NCI-H82 treated with DMSO at 0.1 percent for 48 hours (cell line): ENCODE data around the gene B4GALT7.
A peak's percentile ranks its signal among the peaks of the same experiment; 100 is the strongest.

Source experiments
- DNase-seq: peaks from one replicate; lab custom pipeline; 2025; ENCODE audit not compliant: unreplicated experiment; lab: John Stamatoyannopoulos, UW

B4GALT7 gene

GRCh38 chr5:177593511-177593910 is 6.4 kb upstream of the B4GALT7 start:
- no peak for DNase-seq

- no peak for DNase-seq
Measured at GRCh38 chr5:177594071-177594470, 5.9 kb upstream of the B4GALT7 start.

- DNase-seq: no peak
Measured at GRCh38 chr5:177595026-177595585, 4.8 kb upstream of the B4GALT7 start.

- no peak for DNase-seq
Measured at GRCh38 chr5:177595991-177596774, 3.7 kb upstream of the B4GALT7 start.

GRCh38 chr5:177596775-177597238 is 3.1 kb upstream of the B4GALT7 start:
- no peak for DNase-seq

- DNase-seq: no peak
Measured at GRCh38 chr5:177598477-177598876, 1.5 kb upstream of the B4GALT7 start.

GRCh38 chr5:177600508-177601018 is 631 bp downstream of the B4GALT7 start:
- DNase-seq: no peak

- DNase-seq: no peak
Measured at GRCh38 chr5:177601126-177601525, 1.2 kb downstream of the B4GALT7 start.

- DNase-seq: no peak
Measured at GRCh38 chr5:177601577-177602457, 1.9 kb downstream of the B4GALT7 start.

GRCh38 chr5:177602458-177602830 is 2.5 kb downstream of the B4GALT7 start:
- DNase-seq: no peak

- DNase-seq: no peak
Measured at GRCh38 chr5:177603631-177604030, 3.7 kb downstream of the B4GALT7 start.

GRCh38 chr5:177604116-177604521 is 4.2 kb downstream of the B4GALT7 start:
- no peak for DNase-seq

GRCh38 chr5:177604656-177605055 is 4.7 kb downstream of the B4GALT7 start:
- DNase-seq: no peak

GRCh38 chr5:177605078-177605477 is 5.1 kb downstream of the B4GALT7 start:
- DNase-seq: no peak

GRCh38 chr5:177605667-177606066 is 5.7 kb downstream of the B4GALT7 start:
- no peak for DNase-seq

- DNase-seq: no peak
Measured at GRCh38 chr5:177606071-177607051, 6.4 kb downstream of the B4GALT7 start.

- DNase-seq: no peak
Measured at GRCh38 chr5:177607115-177607451, 7.2 kb downstream of the B4GALT7 start.

GRCh38 chr5:177607452-177608192 is 7.7 kb downstream of the B4GALT7 start:
- DNase-seq: peak; percentile 42

- no peak for DNase-seq
Measured at GRCh38 chr5:177608243-177609075, 8.5 kb downstream of the B4GALT7 start.
